HepG2 (cell line): Measurements from ENCODE around the gene EIF3M. TPM values are rescaled to one million over a fixed set of nuclear protein-coding genes. Genes with fewer than 3 reads are reported as not detected.

Experiments used
- DMAP1 ChIP-seq: IDR thresholded peaks from 2 replicates; pipeline ENCODE4 v1.6.1; 2016
- EP300 ChIP-seq, 3 experiments: sonication (generic) in 1 of 3; formaldehyde crosslinking in 1 of 3; IDR thresholded peaks; 2 replicates each; pipeline versions ENCODE4 v1.5.1 to v1.6.1; 2011 to 2020; ENCODE audit warnings: low read depth in 2 of 3, low read length in 2 of 3, borderline replicate concordance in 1 of 3, improper control_type of control experiment in 1 of 3, mild to moderate bottlenecking in 1 of 3, missing genetic modification reagents in 1 of 3, moderate library complexity in 1 of 3
- IKZF4 ChIP-seq: sonication (generic); formaldehyde crosslinking; IDR thresholded peaks from 2 replicates; pipeline ENCODE4 v1.5.1; 2020; ENCODE audit warnings: borderline replicate concordance, mild to moderate bottlenecking, low read depth, missing genetic modification reagents; ENCODE audit errors: not compliant biosample characterization
- MIER2 ChIP-seq: IDR thresholded peaks from 2 replicates; pipeline ENCODE4 v1.6.1; 2016; ENCODE audit warnings: missing biosample characterization, missing genetic modification reagents
- NFIB ChIP-seq: sonication (generic); formaldehyde crosslinking; IDR thresholded peaks from 2 replicates; pipeline ENCODE4 v1.9.0; 2021; ENCODE audit warnings: missing genetic modification reagents, mild to moderate bottlenecking, borderline replicate concordance
- SMARCE1 ChIP-seq: fragments of 450-650 bp; IDR thresholded peaks from 2 replicates; pipeline ENCODE4 v1.6.1; 2017; ENCODE audit warnings: borderline replicate concordance
- SMYD3 ChIP-seq: sonication (generic); formaldehyde crosslinking; IDR thresholded peaks from 2 replicates; pipeline ENCODE4 v1.8.1; 2023; ENCODE audit warnings: mild to moderate bottlenecking, missing genetic modification reagents
- SRF ChIP-seq: IDR thresholded peaks from 2 replicates; pipeline ENCODE4 v1.6.1; 2011; ENCODE audit warnings: mild to moderate bottlenecking, low read depth, low read length, moderate library complexity
- TCF7L2 ChIP-seq: IDR thresholded peaks from 2 replicates; pipeline ENCODE4 v1.6.1; 2011; ENCODE audit warnings: mild to moderate bottlenecking, low read depth, low read length, moderate library complexity
- XRCC5 ChIP-seq: fragments of 200-400 bp; formaldehyde crosslinking; optimal IDR thresholded peaks from 2 replicates; pipeline ENCODE3; 2017; ENCODE audit warnings: mild to moderate bottlenecking, low read length
- ZFY ChIP-seq: sonication (generic); formaldehyde crosslinking; IDR thresholded peaks from 2 replicates; pipeline ENCODE4 v1.4.0; 2020; ENCODE audit warnings: missing genetic modification reagents
- ZNF260 ChIP-seq: sonication (generic); formaldehyde crosslinking; IDR thresholded peaks from 2 replicates; pipeline ENCODE4 v1.4.0; 2020; ENCODE audit warnings: missing genetic modification reagents, low read depth, mild to moderate bottlenecking, borderline replicate concordance
- ZNF33A ChIP-seq: sonication (generic); formaldehyde crosslinking; IDR thresholded peaks from 2 replicates; pipeline ENCODE4 v1.5.1; 2020; ENCODE audit warnings: missing genetic modification reagents, mild to moderate bottlenecking, moderate library complexity, borderline replicate concordance
- ZNF556 ChIP-seq: sonication (generic); formaldehyde crosslinking; IDR thresholded peaks from 2 replicates; pipeline ENCODE4 v1.4.0; 2020; ENCODE audit warnings: mild to moderate bottlenecking, missing genetic modification reagents, borderline replicate concordance
- ZNF629 ChIP-seq: sonication (generic); formaldehyde crosslinking; conservative IDR thresholded peaks from 2 replicates; pipeline ENCODE4 v1.5.0; 2020; ENCODE audit warnings: missing genetic modification reagents
- polyA plus RNA-seq, 8 experiments: library from polyadenylated mRNA; depleted of rRNA in 3 of 8; stranded (reverse) in 7 of 8; unstranded in 1 of 8; fragments of >200 nt; fragmentation: Illumina TruSeq in 4 of 8; extraction: Trizol in 4 of 8; gene quantifications; 2 replicates each; pipeline versions ENCODE4 v1.2.1 to v1.2.3, GENCODE V29; 2011 to 2016; ENCODE audit warnings: low read depth in 4 of 8, missing spikeins in 1 of 8, mixed read lengths in 1 of 8; ENCODE audit not compliant: insufficient read depth in 1 of 8
- total RNA-seq, 5 experiments: library from RNA; depleted of rRNA; stranded (reverse); fragments of >200 nt; fragmentation: Illumina TruSeq; extraction: Trizol; gene quantifications; 2 replicates each; pipeline ENCODE4 v1.2.3, GENCODE V29; 2016; ENCODE audit warnings: low read depth in 1 of 5
- TF ChIP-seq, protein P1 (sequence below): sonication (generic); formaldehyde crosslinking; IDR thresholded peaks from 2 replicates; pipeline ENCODE4 v1.4.0; 2020; ENCODE audit warnings: missing genetic modification reagents
- TF ChIP-seq, protein P2 (sequence below): sonication (generic); formaldehyde crosslinking; IDR thresholded peaks from 2 replicates; pipeline ENCODE4 v1.4.0; 2020; ENCODE audit warnings: mild to moderate bottlenecking, missing genetic modification reagents
- TF ChIP-seq, protein P3 (sequence below): IDR thresholded peaks from 2 replicates; pipeline ENCODE4 v1.6.1; 2016; ENCODE audit warnings: missing biosample characterization, missing genetic modification reagents, low read depth
- TF ChIP-seq, protein P4 (sequence below): IDR thresholded peaks from 2 replicates; pipeline ENCODE4 v1.6.1; 2016
- TF ChIP-seq, protein P5 (sequence below): sonication (generic); formaldehyde crosslinking; IDR thresholded peaks from 2 replicates; pipeline ENCODE4 v1.4.0; 2020; ENCODE audit warnings: mild to moderate bottlenecking, missing genetic modification reagents

EIF3M gene
- total and polyA plus RNA-seq, 2 of the 13 experiments (the other 11 are each of a cell fraction or from before 2014, with no cell fraction given): 279 to 389 TPM

DNA sequence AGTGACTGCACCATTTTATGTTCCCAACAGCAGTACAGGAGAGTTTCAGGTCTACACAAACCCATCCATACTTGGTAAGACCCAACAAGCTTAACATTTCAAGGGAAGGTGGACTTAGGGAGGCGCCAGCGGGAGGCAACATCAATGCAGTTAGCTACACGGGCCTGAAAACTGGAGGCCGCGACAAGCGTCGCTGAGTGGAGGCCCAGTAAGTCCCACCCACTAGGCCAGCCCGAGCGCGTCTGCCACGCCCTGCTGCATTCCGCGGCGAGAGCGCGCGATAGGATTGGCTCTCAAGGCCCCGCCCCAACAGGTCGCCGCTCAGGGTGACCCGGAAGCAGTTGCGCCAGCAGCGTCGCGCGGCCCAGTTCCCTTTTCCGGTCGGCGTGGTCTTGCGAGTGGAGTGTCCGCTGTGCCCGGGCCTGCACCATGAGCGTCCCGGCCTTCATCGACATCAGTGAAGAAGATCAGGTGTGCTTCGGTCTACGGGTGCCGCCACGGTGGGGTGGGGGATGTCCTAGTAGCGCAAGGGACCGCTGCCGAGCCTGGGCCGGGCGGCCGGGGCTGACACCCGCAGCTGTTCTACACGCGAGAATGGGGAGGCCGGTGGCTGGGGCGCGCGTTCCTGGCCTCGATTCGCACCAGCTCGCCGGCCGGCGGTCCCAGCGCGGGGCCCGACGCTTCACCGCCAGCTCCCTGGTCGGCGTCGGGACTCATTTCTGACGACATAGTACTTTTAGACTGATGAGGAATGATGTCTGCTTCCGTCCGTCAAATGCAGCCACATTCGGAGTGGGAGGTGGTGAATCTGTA lies at the start of gene EIF3M (continued):
- TF ChIP-seq DMAP1 (CRISPR knock-in tag) (peak; percentile 98), ZNF629 (CRISPR knock-in tag) (peak; percentile 43; the same call in 1 of the 2 replicates), NFIB (CRISPR knock-in tag) (no peak), SMARCE1 (no peak), EP300 (IDR thresholded peaks at IDR 0.05; ENCODE audit: low read depth in 2 of 2, low read length in 2 of 2) (no peak), EP300 (CRISPR knock-in tag; IDR thresholded peaks at IDR 0.05; ENCODE audit: borderline replicate concordance) (0 out of 2 replicates have a peak, but pooled peaks have one; percentile 29), SMYD3 (CRISPR knock-in tag) (peak; percentile 74; the same call in 1 of the 2 replicates), IKZF4 (CRISPR knock-in tag) (no peak), ZFY (peak; percentile 100), SRF (no peak), ZNF260 (CRISPR knock-in tag) (no peak), ZNF33A (CRISPR knock-in tag) (no peak; the same call in 1 of the 2 replicates), XRCC5 (peak; percentile 57), ZNF556 (CRISPR knock-in tag) (no peak), MIER2 (CRISPR knock-in tag) (no peak), TCF7L2 (no peak)
- TF ChIP-seq, protein P1, sequence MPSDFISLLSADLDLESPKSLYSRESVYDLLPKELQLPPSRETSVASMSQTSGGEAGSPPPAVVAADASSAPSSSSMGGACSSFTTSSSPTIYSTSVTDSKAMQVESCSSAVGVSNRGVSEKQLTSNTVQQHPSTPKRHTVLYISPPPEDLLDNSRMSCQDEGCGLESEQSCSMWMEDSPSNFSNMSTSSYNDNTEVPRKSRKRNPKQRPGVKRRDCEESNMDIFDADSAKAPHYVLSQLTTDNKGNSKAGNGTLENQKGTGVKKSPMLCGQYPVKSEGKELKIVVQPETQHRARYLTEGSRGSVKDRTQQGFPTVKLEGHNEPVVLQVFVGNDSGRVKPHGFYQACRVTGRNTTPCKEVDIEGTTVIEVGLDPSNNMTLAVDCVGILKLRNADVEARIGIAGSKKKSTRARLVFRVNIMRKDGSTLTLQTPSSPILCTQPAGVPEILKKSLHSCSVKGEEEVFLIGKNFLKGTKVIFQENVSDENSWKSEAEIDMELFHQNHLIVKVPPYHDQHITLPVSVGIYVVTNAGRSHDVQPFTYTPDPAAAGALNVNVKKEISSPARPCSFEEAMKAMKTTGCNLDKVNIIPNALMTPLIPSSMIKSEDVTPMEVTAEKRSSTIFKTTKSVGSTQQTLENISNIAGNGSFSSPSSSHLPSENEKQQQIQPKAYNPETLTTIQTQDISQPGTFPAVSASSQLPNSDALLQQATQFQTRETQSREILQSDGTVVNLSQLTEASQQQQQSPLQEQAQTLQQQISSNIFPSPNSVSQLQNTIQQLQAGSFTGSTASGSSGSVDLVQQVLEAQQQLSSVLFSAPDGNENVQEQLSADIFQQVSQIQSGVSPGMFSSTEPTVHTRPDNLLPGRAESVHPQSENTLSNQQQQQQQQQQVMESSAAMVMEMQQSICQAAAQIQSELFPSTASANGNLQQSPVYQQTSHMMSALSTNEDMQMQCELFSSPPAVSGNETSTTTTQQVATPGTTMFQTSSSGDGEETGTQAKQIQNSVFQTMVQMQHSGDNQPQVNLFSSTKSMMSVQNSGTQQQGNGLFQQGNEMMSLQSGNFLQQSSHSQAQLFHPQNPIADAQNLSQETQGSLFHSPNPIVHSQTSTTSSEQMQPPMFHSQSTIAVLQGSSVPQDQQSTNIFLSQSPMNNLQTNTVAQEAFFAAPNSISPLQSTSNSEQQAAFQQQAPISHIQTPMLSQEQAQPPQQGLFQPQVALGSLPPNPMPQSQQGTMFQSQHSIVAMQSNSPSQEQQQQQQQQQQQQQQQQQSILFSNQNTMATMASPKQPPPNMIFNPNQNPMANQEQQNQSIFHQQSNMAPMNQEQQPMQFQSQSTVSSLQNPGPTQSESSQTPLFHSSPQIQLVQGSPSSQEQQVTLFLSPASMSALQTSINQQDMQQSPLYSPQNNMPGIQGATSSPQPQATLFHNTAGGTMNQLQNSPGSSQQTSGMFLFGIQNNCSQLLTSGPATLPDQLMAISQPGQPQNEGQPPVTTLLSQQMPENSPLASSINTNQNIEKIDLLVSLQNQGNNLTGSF (CRISPR knock-in tag): peak; percentile 80
- TF ChIP-seq, protein P2, sequence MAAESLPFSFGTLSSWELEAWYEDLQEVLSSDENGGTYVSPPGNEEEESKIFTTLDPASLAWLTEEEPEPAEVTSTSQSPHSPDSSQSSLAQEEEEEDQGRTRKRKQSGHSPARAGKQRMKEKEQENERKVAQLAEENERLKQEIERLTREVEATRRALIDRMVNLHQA (CRISPR knock-in tag): no peak
- TF ChIP-seq, protein P3, sequence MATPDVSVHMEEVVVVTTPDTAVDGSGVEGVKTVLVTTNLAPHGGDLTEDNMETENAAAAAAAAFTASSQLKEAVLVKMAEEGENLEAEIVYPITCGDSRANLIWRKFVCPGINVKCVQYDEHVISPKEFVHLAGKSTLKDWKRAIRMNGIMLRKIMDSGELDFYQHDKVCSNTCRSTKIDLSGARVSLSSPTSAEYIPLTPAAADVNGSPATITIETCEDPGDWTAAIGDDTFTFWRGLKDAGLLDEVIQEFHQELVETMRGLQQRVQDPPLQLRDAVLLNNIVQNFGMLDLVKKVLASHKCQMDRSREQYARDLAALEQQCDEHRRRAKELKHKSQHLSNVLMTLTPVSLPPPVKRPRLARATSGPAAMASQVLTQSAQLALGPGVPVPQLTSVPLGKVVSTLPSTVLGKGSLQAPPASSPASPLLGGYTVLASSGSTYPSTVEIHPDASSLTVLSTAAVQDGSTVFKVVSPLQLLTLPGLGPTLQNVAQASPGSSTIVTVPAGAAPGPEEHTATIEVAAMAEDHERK (CRISPR knock-in tag): peak; percentile 83
- TF ChIP-seq, protein P4, sequence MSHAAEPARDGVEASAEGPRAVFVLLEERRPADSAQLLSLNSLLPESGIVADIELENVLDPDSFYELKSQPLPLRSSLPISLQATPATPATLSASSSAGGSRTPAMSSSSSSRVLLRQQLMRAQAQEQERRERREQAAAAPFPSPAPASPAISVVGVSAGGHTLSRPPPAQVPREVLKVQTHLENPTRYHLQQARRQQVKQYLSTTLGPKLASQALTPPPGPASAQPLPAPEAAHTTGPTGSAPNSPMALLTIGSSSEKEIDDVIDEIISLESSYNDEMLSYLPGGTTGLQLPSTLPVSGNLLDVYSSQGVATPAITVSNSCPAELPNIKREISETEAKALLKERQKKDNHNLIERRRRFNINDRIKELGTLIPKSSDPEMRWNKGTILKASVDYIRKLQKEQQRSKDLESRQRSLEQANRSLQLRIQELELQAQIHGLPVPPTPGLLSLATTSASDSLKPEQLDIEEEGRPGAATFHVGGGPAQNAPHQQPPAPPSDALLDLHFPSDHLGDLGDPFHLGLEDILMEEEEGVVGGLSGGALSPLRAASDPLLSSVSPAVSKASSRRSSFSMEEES (CRISPR knock-in tag): peak; percentile 39; the same call in 1 of the 2 replicates
- TF ChIP-seq, protein P5, sequence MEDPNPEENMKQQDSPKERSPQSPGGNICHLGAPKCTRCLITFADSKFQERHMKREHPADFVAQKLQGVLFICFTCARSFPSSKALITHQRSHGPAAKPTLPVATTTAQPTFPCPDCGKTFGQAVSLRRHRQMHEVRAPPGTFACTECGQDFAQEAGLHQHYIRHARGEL (CRISPR knock-in tag): no peak
